ENCODE results near the gene TRPC1.
A peak's percentile ranks its signal among the peaks of the same experiment; 100 is the strongest.
"Not testable (repeated sequence)": the region's sequence is repeated elsewhere in the genome, so short reads cannot be mapped to it uniquely, and the experiment has no call there.

The TRPC1 gene
- total RNA-seq = 0.04 to 1.5 (median 0.14) reads per million in 17 experiments

GRCh38 chr3:142723968-142724681 is at the start of gene TRPC1:
Gene TRPC1 (plus strand): TSS chr3:142724034. CDS start chr3:142724560, 526 bp downstream.
- DNase-seq = peak; percentile 67 to 83 (median 83)

- no peak for DNase-seq
These were observed 47.7 kb upstream of the TRPC1 start for GRCh38 chr3:142676151-142676550.

- peak in 1 of 4 experiments; percentile 9 for DNase-seq
These were observed 43.1 kb upstream of the TRPC1 start for GRCh38 chr3:142680710-142681109.

GRCh38 chr3:142690613-142691012 is 33.2 kb upstream of the TRPC1 start:
- no peak for DNase-seq

- no peak for DNase-seq
These were observed 32.3 kb upstream of the TRPC1 start for GRCh38 chr3:142691527-142691926.

- no peak for DNase-seq
These were observed 30.5 kb upstream of the TRPC1 start for GRCh38 chr3:142693136-142693853.

- no peak for DNase-seq
These were observed 29.6 kb upstream of the TRPC1 start for GRCh38 chr3:142694225-142694624.

GRCh38 chr3:142705198-142705597 is 18.6 kb upstream of the TRPC1 start:
- DNase-seq = no peak

GRCh38 chr3:142706321-142707127 is 17.3 kb upstream of the TRPC1 start:
- no peak for DNase-seq

- no peak for DNase-seq
These were observed 14.6 kb upstream of the TRPC1 start for GRCh38 chr3:142709207-142709606.

- DNase-seq = not testable (repeated sequence)
These were observed 9.0 kb upstream of the TRPC1 start for GRCh38 chr3:142714882-142715281.

- no peak for DNase-seq
These were observed 7.7 kb upstream of the TRPC1 start for GRCh38 chr3:142716102-142716501.

GRCh38 chr3:142723665-142723967 is 218 bp upstream of the TRPC1 start:
- DNase-seq = no peak

GRCh38 chr3:142724682-142725356 is 985 bp downstream of the TRPC1 start:
- peak in 2 of 4 experiments; percentile 6 for DNase-seq

GRCh38 chr3:142725357-142725739 is 1.5 kb downstream of the TRPC1 start:
- DNase-seq = no peak

- DNase-seq = no peak
These were observed 2.2 kb downstream of the TRPC1 start for GRCh38 chr3:142726017-142726416.

- DNase-seq = no peak
These were observed 8.2 kb downstream of the TRPC1 start for GRCh38 chr3:142732066-142732465.

GRCh38 chr3:142734834-142735233 is 11.0 kb downstream of the TRPC1 start:
- DNase-seq = no peak

- DNase-seq = no peak
These were observed 11.6 kb downstream of the TRPC1 start for GRCh38 chr3:142735462-142735861.

GRCh38 chr3:142738396-142738795 is 14.6 kb downstream of the TRPC1 start:
- DNase-seq = no peak

GRCh38 chr3:142746646-142747045 is 22.8 kb downstream of the TRPC1 start:
- no peak for DNase-seq

- not testable (repeated sequence) for DNase-seq
These were observed 26.7 kb downstream of the TRPC1 start for GRCh38 chr3:142750531-142750930.

- DNase-seq = not testable (repeated sequence)
These were observed 28.8 kb downstream of the TRPC1 start for GRCh38 chr3:142752605-142753004.

Measured in suppressor macrophage (primary cell).